Astrocyte (in vitro differentiated cells and primary cell): ENCODE data around the gene FAM20B. TPM values are rescaled to one million over a fixed set of nuclear protein-coding genes. Genes with fewer than 3 reads are reported as not detected.

ENCODE experiments used
- DNase-seq: peaks from one replicate; pipeline ENCODE4 v3.0.0-alpha.2; 2010; ENCODE audit warnings: low read depth
- FAIRE-seq: peaks from 2 replicates; lab custom pipeline; 2011; peaks lifted over from hg19 to GRCh38; lab: Jason Lieb, UNC
- H2AFZ ChIP-seq: 2 replicates; pipeline ENCODE4 v1.6.0; 2012; ENCODE audit warnings: low read depth, low read length, inconsistent platforms
- H3K27ac ChIP-seq: 2 replicates; pipeline ENCODE4 v1.5.1; 2011; ENCODE audit warnings: low read depth, low read length, inconsistent platforms
- H3K27me3 ChIP-seq: 2 replicates; pipeline ENCODE4 v1.6.0; 2011; ENCODE audit warnings: low read length, inconsistent platforms; ENCODE audit not compliant: insufficient read depth
- H3K36me3 ChIP-seq: 2 replicates; pipeline ENCODE4 v1.5.1; 2011; ENCODE audit warnings: low read length, inconsistent platforms; ENCODE audit not compliant: insufficient read depth
- H3K4me1 ChIP-seq: 2 replicates; pipeline ENCODE4 v1.5.1; 2011; ENCODE audit warnings: low read length, inconsistent platforms; ENCODE audit not compliant: insufficient read depth
- H3K4me2 ChIP-seq: 2 replicates; pipeline ENCODE4 v1.6.0; 2012; ENCODE audit warnings: low read length, inconsistent platforms
- H3K4me3 ChIP-seq: 2 replicates; pipeline ENCODE4 v1.5.1; 2011; ENCODE audit warnings: low read depth, mild to moderate bottlenecking, low read length, inconsistent platforms; ENCODE audit not compliant: insufficient read depth
- H3K79me2 ChIP-seq: 2 replicates; pipeline ENCODE4 v1.6.0; 2012; ENCODE audit warnings: mild to moderate bottlenecking, low read length, inconsistent platforms; ENCODE audit not compliant: insufficient read depth
- H3K9ac ChIP-seq: 2 replicates; pipeline ENCODE4 v1.6.0; 2012; ENCODE audit warnings: mild to moderate bottlenecking, low read length, inconsistent platforms
- H3K9me3 ChIP-seq: 2 replicates; pipeline ENCODE4 v1.5.1; 2012; ENCODE audit warnings: low read depth, mild to moderate bottlenecking, low read length, inconsistent platforms; ENCODE audit not compliant: insufficient read depth
- H4K20me1 ChIP-seq: 2 replicates; pipeline ENCODE4 v1.6.0; 2012; ENCODE audit warnings: low read length, inconsistent platforms; ENCODE audit not compliant: insufficient read depth
- H3K27ac Mint-ChIP-seq: one replicate; pipeline ENCODE4 v1.8.0; 2021; ENCODE audit warnings: mild to moderate bottlenecking, mixed read lengths; ENCODE audit not compliant: unreplicated experiment
- H3K27me3 Mint-ChIP-seq: one replicate; pipeline ENCODE4 v1.8.0; 2021; ENCODE audit warnings: low read depth, mixed read lengths; ENCODE audit not compliant: unreplicated experiment
- H3K36me3 Mint-ChIP-seq: one replicate; pipeline ENCODE4 v1.8.0; 2021; ENCODE audit warnings: low read depth, mixed read lengths; ENCODE audit not compliant: unreplicated experiment
- H3K4me1 Mint-ChIP-seq: one replicate; pipeline ENCODE4 v1.8.0; 2021; ENCODE audit warnings: low read depth, mixed read lengths; ENCODE audit not compliant: unreplicated experiment
- H3K4me3 Mint-ChIP-seq: one replicate; pipeline ENCODE4 v1.8.0; 2021; ENCODE audit warnings: mild to moderate bottlenecking, moderate library complexity, mixed read lengths; ENCODE audit not compliant: unreplicated experiment
- H3K9me3 Mint-ChIP-seq: one replicate; pipeline ENCODE4 v1.8.0; 2021; ENCODE audit warnings: mild to moderate bottlenecking, mixed read lengths; ENCODE audit not compliant: unreplicated experiment
- CTCF ChIP-seq: IDR thresholded peaks from 2 replicates; pipeline ENCODE4 v1.5.1; 2011; ENCODE audit warnings: low read depth, mild to moderate bottlenecking, inconsistent platforms, low read length, moderate library complexity; ENCODE audit not compliant: insufficient read depth
- EZH2 ChIP-seq: IDR thresholded peaks from 2 replicates; pipeline ENCODE4 v1.6.1; 2012; ENCODE audit warnings: mild to moderate bottlenecking, low read length, inconsistent platforms; ENCODE audit not compliant: insufficient read depth
- total RNA-seq: library from RNA; stranded (reverse); gene quantifications from 2 replicates; pipeline ENCODE4 v1.2.1, GENCODE V29; 2021

FAM20B gene
- total RNA-seq, 1 donor from 2014 or later: 34.0 TPM

- Mint-ChIP-seq H3K4me1 (peaks cover 19% of the 10 kb centered on the region), H3K4me3 (peak overlapping the region; percentile 81), H3K36me3 (no peaks in the 10 kb centered on the region), H3K27me3 (no peaks in the 10 kb centered on the region), H3K27ac (peak overlapping the region; percentile 50), H3K9me3 (no peaks in the 10 kb centered on the region)
- peak overlapping the region; percentile 59 for H3K27ac ChIP-seq
- no peaks in the 10 kb centered on the region for H3K27me3 ChIP-seq
- peak overlapping the region; percentile 76 for H3K4me3 ChIP-seq
- H4K20me1 ChIP-seq: peaks cover 14% of the 10 kb centered on the region
- peak overlapping the region; percentile 90 for H3K4me2 ChIP-seq
- peak overlapping the region; percentile 78 for H2AFZ ChIP-seq
- peak overlapping the region; percentile 90 for H3K9ac ChIP-seq
- peaks cover 17% of the 10 kb centered on the region for H3K79me2 ChIP-seq
- H3K4me1 ChIP-seq: peaks cover 21% of the 10 kb centered on the region
- TF ChIP-seq EZH2 (no peak), CTCF (no peak)
- DNase-seq: no peak
- no peaks in the 10 kb centered on the region for H3K9me3 ChIP-seq
- FAIRE-seq: no peak
- H3K36me3 ChIP-seq: peaks cover 2% of the 10 kb centered on the region
Observed at GRCh38 chr1:179080866-179081686, 55.4 kb downstream of the FAM20B start.

GRCh38 chr1:179081687-179082332 is 56.1 kb downstream of the FAM20B start, which contains the start of gene TOR3A:
TSS of gene TOR3A (plus strand) at chr1:179082070. CDS start at chr1:179082129, 59 bp downstream.
- peak within 1 kb of the TSS; percentile 90 for H3K9ac ChIP-seq
- peak within 1 kb of the TSS; percentile 93 for H3K27ac Mint-ChIP-seq
- peaks cover 1% of the 10 kb centered on the region for H3K36me3 Mint-ChIP-seq
- peak within 1 kb of the TSS; percentile 59 for H3K27ac ChIP-seq
- peaks cover 17% of the 10 kb centered on the region for H3K4me1 Mint-ChIP-seq
- peak; percentile 84 for DNase-seq
- no peak for FAIRE-seq
- H3K9me3 Mint-ChIP-seq: no peaks in the 10 kb centered on the region
- H3K36me3 ChIP-seq: peaks cover 3% of the 10 kb centered on the region
- peak within 1 kb of the TSS; percentile 90 for H3K4me2 ChIP-seq
- peaks cover 21% of the 10 kb centered on the region for H3K4me1 ChIP-seq
- no peaks in the 10 kb centered on the region for H3K27me3 Mint-ChIP-seq
- H3K4me3 Mint-ChIP-seq: peak within 1 kb of the TSS; percentile 92
- H3K4me3 ChIP-seq: peak within 1 kb of the TSS; percentile 76
- H3K79me2 ChIP-seq: peaks cover 17% of the 10 kb centered on the region
- H3K27me3 ChIP-seq: no peaks in the 10 kb centered on the region
- H3K9me3 ChIP-seq: no peaks in the 10 kb centered on the region
- peak within 1 kb of the TSS; percentile 78 for H2AFZ ChIP-seq
- TF ChIP-seq EZH2 (no peak), CTCF (no peak)
- H4K20me1 ChIP-seq: peaks cover 17% of the 10 kb centered on the region
